ENCODE results near the gene ELK3. TPM values are rescaled to one million over a fixed set of nuclear protein-coding genes. Genes with fewer than 3 reads are reported as not detected.

The ELK3 gene
- total and polyA plus RNA-seq, 2 experiments from 2014 or later, result 5.5 to 8.3 TPM

DNA sequence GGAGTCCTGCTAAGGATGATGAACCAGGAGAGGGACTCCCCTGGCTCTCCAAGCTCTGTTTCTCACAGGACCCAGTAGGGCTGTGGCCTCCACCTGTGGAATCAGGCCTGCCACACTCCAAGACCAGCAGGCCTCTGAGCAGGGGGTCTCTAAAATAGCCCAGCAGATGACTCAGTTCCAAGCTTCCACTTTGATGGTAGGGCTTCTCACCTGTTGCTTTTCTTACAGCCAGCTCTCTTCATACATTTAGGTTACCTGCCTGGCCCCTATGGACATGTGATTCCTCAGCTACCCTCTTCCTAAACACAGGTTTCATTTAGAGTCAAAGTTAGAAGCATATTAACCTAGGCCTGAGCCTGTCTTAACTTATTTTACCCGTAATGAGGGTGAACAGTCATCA lies 26.7 kb upstream of the ELK3 start:
- Histone ChIP-seq H3K4me3 (no peak overlapping the region), H2AFZ (no peak overlapping the region), H3F3A (replicated peaks; ENCODE audit: low read depth) (no peaks in the 10 kb centered on the region), H3K9me2 (ENCODE audit: insufficient read depth) (no peaks in the 10 kb centered on the region; the same call in 1 of the 2 replicates), H4K20me1 (replicated peaks; ENCODE audit: insufficient read depth) (no peaks in the 10 kb centered on the region), H3K79me2 (replicated peaks; ENCODE audit: insufficient read depth) (no peaks in the 10 kb centered on the region), H3K27ac (ENCODE audit: low read depth) (no peak overlapping the region), H3K4me2 (no peak overlapping the region), H3K4me1 (ENCODE audit: insufficient read depth) (0 out of 2 replicates have a peak, but pooled peaks cover 8% of the 10 kb centered on the region), H3K27me3 (ENCODE audit: insufficient read depth) (no peaks in the 10 kb centered on the region), H3K36me3 (ENCODE audit: insufficient read depth) (no peaks in the 10 kb centered on the region)
- TF ChIP-seq, protein P1, sequence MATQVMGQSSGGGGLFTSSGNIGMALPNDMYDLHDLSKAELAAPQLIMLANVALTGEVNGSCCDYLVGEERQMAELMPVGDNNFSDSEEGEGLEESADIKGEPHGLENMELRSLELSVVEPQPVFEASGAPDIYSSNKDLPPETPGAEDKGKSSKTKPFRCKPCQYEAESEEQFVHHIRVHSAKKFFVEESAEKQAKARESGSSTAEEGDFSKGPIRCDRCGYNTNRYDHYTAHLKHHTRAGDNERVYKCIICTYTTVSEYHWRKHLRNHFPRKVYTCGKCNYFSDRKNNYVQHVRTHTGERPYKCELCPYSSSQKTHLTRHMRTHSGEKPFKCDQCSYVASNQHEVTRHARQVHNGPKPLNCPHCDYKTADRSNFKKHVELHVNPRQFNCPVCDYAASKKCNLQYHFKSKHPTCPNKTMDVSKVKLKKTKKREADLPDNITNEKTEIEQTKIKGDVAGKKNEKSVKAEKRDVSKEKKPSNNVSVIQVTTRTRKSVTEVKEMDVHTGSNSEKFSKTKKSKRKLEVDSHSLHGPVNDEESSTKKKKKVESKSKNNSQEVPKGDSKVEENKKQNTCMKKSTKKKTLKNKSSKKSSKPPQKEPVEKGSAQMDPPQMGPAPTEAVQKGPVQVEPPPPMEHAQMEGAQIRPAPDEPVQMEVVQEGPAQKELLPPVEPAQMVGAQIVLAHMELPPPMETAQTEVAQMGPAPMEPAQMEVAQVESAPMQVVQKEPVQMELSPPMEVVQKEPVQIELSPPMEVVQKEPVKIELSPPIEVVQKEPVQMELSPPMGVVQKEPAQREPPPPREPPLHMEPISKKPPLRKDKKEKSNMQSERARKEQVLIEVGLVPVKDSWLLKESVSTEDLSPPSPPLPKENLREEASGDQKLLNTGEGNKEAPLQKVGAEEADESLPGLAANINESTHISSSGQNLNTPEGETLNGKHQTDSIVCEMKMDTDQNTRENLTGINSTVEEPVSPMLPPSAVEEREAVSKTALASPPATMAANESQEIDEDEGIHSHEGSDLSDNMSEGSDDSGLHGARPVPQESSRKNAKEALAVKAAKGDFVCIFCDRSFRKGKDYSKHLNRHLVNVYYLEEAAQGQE (IDR thresholded peaks at IDR 0.05; ENCODE audit: unreplicated experiment), result no peak
- TF ChIP-seq, protein P2, sequence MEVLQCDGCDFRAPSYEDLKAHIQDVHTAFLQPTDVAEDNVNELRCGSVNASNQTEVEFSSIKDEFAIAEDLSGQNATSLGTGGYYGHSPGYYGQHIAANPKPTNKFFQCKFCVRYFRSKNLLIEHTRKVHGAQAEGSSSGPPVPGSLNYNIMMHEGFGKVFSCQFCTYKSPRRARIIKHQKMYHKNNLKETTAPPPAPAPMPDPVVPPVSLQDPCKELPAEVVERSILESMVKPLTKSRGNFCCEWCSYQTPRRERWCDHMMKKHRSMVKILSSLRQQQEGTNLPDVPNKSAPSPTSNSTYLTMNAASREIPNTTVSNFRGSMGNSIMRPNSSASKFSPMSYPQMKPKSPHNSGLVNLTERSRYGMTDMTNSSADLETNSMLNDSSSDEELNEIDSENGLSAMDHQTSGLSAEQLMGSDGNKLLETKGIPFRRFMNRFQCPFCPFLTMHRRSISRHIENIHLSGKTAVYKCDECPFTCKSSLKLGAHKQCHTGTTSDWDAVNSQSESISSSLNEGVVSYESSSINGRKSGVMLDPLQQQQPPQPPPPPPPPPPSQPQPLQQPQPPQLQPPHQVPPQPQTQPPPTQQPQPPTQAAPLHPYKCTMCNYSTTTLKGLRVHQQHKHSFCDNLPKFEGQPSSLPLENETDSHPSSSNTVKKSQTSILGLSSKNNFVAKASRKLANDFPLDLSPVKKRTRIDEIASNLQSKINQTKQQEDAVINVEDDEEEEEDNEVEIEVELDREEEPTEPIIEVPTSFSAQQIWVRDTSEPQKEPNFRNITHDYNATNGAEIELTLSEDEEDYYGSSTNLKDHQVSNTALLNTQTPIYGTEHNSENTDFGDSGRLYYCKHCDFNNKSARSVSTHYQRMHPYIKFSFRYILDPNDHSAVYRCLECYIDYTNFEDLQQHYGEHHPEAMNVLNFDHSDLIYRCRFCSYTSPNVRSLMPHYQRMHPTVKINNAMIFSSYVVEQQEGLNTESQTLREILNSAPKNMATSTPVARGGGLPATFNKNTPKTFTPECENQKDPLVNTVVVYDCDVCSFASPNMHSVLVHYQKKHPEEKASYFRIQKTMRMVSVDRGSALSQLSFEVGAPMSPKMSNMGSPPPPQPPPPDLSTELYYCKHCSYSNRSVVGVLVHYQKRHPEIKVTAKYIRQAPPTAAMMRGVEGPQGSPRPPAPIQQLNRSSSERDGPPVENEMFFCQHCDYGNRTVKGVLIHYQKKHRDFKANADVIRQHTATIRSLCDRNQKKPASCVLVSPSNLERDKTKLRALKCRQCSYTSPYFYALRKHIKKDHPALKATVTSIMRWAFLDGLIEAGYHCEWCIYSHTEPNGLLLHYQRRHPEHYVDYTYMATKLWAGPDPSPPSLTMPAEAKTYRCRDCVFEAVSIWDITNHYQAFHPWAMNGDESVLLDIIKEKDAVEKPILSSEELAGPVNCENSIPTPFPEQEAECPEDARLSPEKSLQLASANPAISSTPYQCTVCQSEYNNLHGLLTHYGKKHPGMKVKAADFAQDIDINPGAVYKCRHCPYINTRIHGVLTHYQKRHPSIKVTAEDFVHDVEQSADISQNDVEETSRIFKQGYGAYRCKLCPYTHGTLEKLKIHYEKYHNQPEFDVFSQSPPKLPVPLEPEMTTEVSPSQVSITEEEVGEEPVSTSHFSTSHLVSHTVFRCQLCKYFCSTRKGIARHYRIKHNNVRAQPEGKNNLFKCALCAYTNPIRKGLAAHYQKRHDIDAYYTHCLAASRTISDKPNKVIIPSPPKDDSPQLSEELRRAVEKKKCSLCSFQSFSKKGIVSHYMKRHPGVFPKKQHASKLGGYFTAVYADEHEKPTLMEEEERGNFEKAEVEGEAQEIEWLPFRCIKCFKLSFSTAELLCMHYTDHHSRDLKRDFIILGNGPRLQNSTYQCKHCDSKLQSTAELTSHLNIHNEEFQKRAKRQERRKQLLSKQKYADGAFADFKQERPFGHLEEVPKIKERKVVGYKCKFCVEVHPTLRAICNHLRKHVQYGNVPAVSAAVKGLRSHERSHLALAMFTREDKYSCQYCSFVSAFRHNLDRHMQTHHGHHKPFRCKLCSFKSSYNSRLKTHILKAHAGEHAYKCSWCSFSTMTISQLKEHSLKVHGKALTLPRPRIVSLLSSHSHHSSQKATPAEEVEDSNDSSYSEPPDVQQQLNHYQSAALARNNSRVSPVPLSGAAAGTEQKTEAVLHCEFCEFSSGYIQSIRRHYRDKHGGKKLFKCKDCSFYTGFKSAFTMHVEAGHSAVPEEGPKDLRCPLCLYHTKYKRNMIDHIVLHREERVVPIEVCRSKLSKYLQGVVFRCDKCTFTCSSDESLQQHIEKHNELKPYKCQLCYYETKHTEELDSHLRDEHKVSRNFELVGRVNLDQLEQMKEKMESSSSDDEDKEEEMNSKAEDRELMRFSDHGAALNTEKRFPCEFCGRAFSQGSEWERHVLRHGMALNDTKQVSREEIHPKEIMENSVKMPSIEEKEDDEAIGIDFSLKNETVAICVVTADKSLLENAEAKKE (CRISPR knock-in tag; IDR thresholded peaks at IDR 0.05), result no peak
- TF ChIP-seq EZH2 (IDR thresholded peaks at IDR 0.05; ENCODE audit: low read depth, unreplicated experiment) (no peak), CREB1 (CRISPR knock-in tag; IDR thresholded peaks at IDR 0.05; ENCODE audit: low read depth) (no peak), EZH2phosphoT487 (IDR thresholded peaks at IDR 0.05; ENCODE audit: unreplicated experiment) (no peak)
- Mint-ChIP-seq H3K27me3 (ENCODE audit: insufficient read depth, low read depth, poor library complexity) (no peaks in the 10 kb centered on the region), H3K36me3 (ENCODE audit: low read depth) (no peaks in the 10 kb centered on the region), H3K4me3 (no peak overlapping the region), H3K4me1 (peaks cover 11% of the 10 kb centered on the region; the same call in 2 of the 3 replicates), H3K27ac (no peak overlapping the region), H3K9me3 (no peaks in the 10 kb centered on the region)
- DNase-seq (ENCODE audit: low spot score), result no peak
- no peak for ATAC-seq

All from GM23338 (cell line).